Esophagus squamous epithelium (tissue), 5 donors: ENCODE results near the gene MOSMO. TPM values are rescaled to one million over a fixed set of nuclear protein-coding genes. Genes with fewer than 3 reads are reported as not detected.
"Not testable (repeated sequence)": the region's sequence is repeated elsewhere in the genome, so short reads cannot be mapped to it uniquely, and the experiment has no call there.

Experiments used
- DNase-seq: peaks from one replicate; lab custom pipeline; 2025; lab: John Stamatoyannopoulos, UW
- H3K27ac ChIP-seq, 4 donors: fragments of 200-600 bp; sonication (generic); one replicate each; pipeline ENCODE4 v1.5.1; 2016 to 2019; ENCODE audit warnings: mild to moderate bottlenecking in 1 of 4
- H3K27me3 ChIP-seq, 4 donors: fragments of 200-600 bp; sonication (generic); 1 replicate in 3 of 4; 2 replicates in 1 of 4; pipeline versions ENCODE4 v1.5.1 to v1.6.0; 2017 to 2021; ENCODE audit warnings: antibody characterized with exemption in 1 of 4
- H3K36me3 ChIP-seq, 3 donors: fragments of 200-600 bp; sonication (generic); one replicate each; pipeline ENCODE4 v1.5.1; 2016 to 2019
- H3K4me1 ChIP-seq, 3 donors: fragments of 200-600 bp; sonication (generic); one replicate each; pipeline ENCODE4 v1.5.1; 2017 to 2019
- H3K4me3 ChIP-seq, 4 donors: fragments of 200-600 bp; sonication (generic); 1 replicate in 3 of 4; 2 replicates in 1 of 4; pipeline ENCODE4 v1.5.1; 2016 to 2019; ENCODE audit warnings: mild to moderate bottlenecking in 2 of 4, moderate library complexity in 1 of 4
- H3K9me3 ChIP-seq, 3 donors: fragments of 200-600 bp; sonication (generic); one replicate each; pipeline ENCODE4 v1.5.1; 2016 to 2019
- POLR2A ChIP-seq, 4 donors: fragments of 450-650 bp; IDR thresholded peaks; one replicate each; pipeline ENCODE4 v1.6.1; 2017; ENCODE audit warnings: antibody characterized with exemption in 4 of 4, mild to moderate bottlenecking in 4 of 4, moderate library complexity in 3 of 4
- WGBS, 2 donors: methylation state at CpG; one replicate each; pipeline ENCODE4 v1.1.5; 2018; 5-methylcytosine and 5-hydroxymethylcytosine counted together
- intact Hi-C: fragments of 100-400 bp; cut with DNase I; formaldehyde crosslinking; loops from one replicate; pipeline ENCODE4 v1.15.0; 2022
- total RNA-seq, 4 donors: library from RNA; depleted of rRNA; stranded (reverse); fragments of >200 nt; gene quantifications; one replicate each; pipeline ENCODE4 v1.1.0, GENCODE V29; 2016
- TF ChIP-seq, protein P1 (sequence below), 6 experiments: fragments of 450-650 bp in 4 of 6; fragments of 200-600 bp in 2 of 6; sonication (generic) in 2 of 6; IDR thresholded peaks; one replicate each; pipeline ENCODE4 v1.5.1; 2016 to 2019; ENCODE audit warnings: antibody characterized with exemption in 6 of 6, mild to moderate bottlenecking in 4 of 6, moderate library complexity in 4 of 6
- donor health status: DM: yes; HTN: yes; CAD: no.

MOSMO gene
- total RNA-seq, 4 donors from 2014 or later: 4.5 to 18.9 (median 12.5) TPM

DNA sequence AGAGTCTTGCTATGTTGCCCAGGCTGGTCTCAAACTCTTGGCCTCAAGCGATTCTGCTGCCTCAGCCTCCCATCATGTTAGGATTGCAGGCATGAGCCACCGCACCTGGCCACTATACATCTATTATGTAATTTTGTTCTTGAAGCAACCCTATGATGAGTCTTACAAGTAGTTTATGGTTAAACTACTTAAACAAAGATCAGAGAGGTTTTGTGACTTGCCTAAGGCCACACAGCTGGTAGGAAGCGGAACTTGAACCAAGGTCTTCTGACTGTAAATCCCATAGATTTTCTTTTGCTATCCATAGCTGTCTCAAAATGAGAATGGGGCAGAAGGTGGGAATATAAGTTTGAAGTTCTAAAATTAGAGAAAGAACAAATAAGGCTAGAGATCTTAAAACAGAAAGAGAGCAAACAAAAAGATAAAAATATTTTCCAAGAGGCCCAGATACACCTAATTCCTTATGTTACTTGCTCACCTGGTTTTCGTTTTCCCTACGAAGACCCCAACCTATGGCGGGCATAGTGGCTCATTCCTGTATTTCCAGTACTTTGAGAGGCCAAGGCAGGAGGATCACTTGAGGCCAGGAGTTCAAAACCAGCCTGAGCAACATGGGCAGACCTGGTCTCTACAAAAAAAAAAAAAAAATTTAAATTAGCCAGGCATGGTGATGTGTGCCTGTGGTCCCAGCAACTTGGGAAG is 116.8 kb downstream of the MOSMO start:
- intact Hi-C loops: no loop called here
- H3K27me3 ChIP-seq: peaks cover 0 to 6% (median 0%) of the 10 kb centered on the region in 4 donors
- no peaks in the 10 kb centered on the region for H3K4me1 ChIP-seq
- DNase-seq: no peak
- H3K4me3 ChIP-seq: no peak overlapping the region
- no peaks in the 10 kb centered on the region for H3K9me3 ChIP-seq
- no peaks in the 10 kb centered on the region for H3K36me3 ChIP-seq
- TF ChIP-seq, protein P1, sequence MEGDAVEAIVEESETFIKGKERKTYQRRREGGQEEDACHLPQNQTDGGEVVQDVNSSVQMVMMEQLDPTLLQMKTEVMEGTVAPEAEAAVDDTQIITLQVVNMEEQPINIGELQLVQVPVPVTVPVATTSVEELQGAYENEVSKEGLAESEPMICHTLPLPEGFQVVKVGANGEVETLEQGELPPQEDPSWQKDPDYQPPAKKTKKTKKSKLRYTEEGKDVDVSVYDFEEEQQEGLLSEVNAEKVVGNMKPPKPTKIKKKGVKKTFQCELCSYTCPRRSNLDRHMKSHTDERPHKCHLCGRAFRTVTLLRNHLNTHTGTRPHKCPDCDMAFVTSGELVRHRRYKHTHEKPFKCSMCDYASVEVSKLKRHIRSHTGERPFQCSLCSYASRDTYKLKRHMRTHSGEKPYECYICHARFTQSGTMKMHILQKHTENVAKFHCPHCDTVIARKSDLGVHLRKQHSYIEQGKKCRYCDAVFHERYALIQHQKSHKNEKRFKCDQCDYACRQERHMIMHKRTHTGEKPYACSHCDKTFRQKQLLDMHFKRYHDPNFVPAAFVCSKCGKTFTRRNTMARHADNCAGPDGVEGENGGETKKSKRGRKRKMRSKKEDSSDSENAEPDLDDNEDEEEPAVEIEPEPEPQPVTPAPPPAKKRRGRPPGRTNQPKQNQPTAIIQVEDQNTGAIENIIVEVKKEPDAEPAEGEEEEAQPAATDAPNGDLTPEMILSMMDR (IDR thresholded peaks at IDR 0.05): no peak
- TF ChIP-seq POLR2A (IDR thresholded peaks at IDR 0.05): no peak
- WGBS, 2 donors: 90 to 93% methylated on average over 6 of the region's 6 CpGs
- no peak overlapping the region for H3K27ac ChIP-seq

DNA sequence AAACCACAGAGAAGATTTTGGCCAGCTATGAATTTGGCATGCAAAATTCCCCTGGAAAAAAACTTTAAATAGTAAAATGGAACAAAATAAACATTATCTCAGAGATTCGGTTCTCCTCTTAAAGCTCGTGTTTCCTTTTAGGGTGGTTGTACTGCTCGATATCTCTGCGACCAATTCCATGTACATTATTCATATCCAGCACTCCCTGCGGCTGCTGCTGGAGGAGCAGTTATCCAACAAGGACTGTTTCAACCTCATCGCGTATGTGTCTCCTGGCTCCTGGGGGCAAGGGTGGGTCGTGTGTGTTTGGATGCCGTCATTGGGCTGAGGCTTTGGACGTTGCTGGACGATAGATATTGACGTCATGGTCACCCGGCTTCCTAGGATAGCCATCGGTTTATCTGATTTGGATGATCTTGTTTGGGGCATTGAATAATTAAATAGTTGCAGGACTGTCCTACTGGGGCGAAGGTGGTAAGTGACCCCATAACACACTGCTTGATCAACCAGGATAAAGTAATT is 118.2 kb downstream of the MOSMO start:
- no peaks in the 10 kb centered on the region for H3K36me3 ChIP-seq
- no peak for TF ChIP-seq POLR2A (IDR thresholded peaks at IDR 0.05)
- TF ChIP-seq, protein P1 (IDR thresholded peaks at IDR 0.05): no peak
- no peaks in the 10 kb centered on the region for H3K4me1 ChIP-seq
- no peak overlapping the region for H3K27ac ChIP-seq
- peaks cover 0 to 6% (median 0%) of the 10 kb centered on the region in 4 donors for H3K27me3 ChIP-seq
- H3K9me3 ChIP-seq: no peaks in the 10 kb centered on the region
- intact Hi-C loops: no loop called here
- 76 to 79% methylated on average over 15 of the region's 15 CpGs for WGBS, 2 donors
- no peak for DNase-seq
- H3K4me3 ChIP-seq: no peak overlapping the region

DNA sequence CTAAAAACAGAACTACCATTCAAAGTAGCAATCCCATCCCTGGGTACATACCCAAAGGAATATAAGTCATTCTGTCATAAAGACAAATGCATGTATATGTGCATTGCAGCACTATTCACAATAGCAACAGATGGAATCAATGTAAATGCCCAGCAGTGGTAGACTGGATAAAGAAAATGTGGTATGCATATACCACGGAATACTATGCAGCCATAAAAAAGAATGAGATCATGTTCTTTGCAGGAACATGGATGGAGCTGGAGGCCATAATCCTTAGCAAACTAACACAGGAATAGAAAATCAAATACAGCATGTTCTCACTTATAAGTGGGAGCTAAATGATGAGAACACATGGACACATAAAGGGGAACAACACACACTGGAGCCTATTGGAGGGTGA is 120.6 kb downstream of the MOSMO start:
- intact Hi-C loops, H3K27me3 ChIP-seq, DNase-seq, H3K27ac ChIP-seq, H3K9me3 ChIP-seq, H3K36me3 ChIP-seq, H3K4me1 ChIP-seq, H3K4me3 ChIP-seq: not testable (repeated sequence)
- WGBS, 2 donors: 84 to 94% methylated on average over 1 of the region's 1 CpG

DNA sequence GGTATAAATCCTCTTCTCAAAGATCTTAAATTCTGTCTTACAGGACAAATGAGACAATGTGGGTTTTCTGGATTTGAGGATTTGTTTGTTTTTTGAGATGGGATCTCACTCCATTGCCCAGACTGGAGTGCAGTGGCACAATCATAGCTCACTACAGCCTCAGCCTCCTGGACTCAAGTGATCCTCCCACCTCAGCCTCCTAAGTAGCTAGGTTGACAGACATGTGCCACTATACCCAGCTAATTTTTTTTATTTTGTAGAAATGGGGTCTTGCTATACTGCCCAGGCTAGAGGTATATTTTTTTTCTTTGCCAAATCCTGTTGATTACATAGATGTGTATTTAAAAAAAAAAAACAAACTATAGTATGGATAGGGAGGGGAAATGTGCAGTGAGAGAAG is 122.6 kb downstream of the MOSMO start:
- no peaks in the 10 kb centered on the region for H3K4me1 ChIP-seq
- no peak overlapping the region for H3K4me3 ChIP-seq
- no peak overlapping the region for H3K27ac ChIP-seq
- DNase-seq: no peak
- H3K27me3 ChIP-seq: peaks cover 0 to 6% (median 0%) of the 10 kb centered on the region in 4 donors
- TF ChIP-seq, protein P1 (IDR thresholded peaks at IDR 0.05): no peak
- no peak for TF ChIP-seq POLR2A (IDR thresholded peaks at IDR 0.05)
- no peaks in the 10 kb centered on the region for H3K36me3 ChIP-seq
- intact Hi-C loops: no loop called here
- H3K9me3 ChIP-seq: no peaks in the 10 kb centered on the region

DNA sequence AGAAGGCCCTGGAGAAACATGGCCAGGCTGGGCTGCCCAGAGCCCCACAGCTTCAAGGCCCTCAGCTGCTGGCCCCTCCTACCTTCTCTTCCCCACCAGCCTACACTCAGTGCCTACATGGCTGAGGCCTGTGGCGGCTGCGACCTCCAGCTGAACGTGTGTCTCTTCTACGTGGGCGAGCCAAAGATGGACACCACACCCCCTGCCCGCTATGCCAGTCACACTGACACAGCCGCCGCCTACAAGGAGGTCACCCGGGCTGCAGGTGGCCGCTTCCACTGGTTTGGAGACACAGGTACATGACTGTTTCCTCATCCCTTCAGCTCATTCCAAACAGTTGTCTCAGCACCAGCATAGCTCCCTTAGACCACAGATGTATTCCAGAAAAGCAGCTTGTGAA is 124.9 kb downstream of the MOSMO start:
- no peak for TF ChIP-seq POLR2A (IDR thresholded peaks at IDR 0.05)
- TF ChIP-seq, protein P1 (IDR thresholded peaks at IDR 0.05): no peak
- Histone ChIP-seq H3K9me3 (no peaks in the 10 kb centered on the region), H3K27ac (no peak overlapping the region), H3K27me3 (peaks cover 0 to 13% (median 0%) of the 10 kb centered on the region in 4 donors), H3K4me1 (no peaks in the 10 kb centered on the region), H3K36me3 (no peaks in the 10 kb centered on the region), H3K4me3 (no peak overlapping the region)
- 89 to 94% methylated on average over 10 of the region's 10 CpGs for WGBS, 2 donors
- DNase-seq: no peak
- intact Hi-C loops: no loop called here

Other genes starting within 250 kb of the MOSMO start
- 10 to 100 TPM in 3 of 4 donors, 1 to 10 TPM in 1; 8.7 to 76.9 (median 27.9) TPM for gene NPIPB4, start 150.4 kb upstream of the MOSMO start, total RNA-seq
- gene UQCRC2, start 54.8 kb upstream of the MOSMO start, total RNA-seq: 100 to 1,000 TPM; 107 to 207 (median 181) TPM
- gene PDZD9, start 7.0 kb upstream of the MOSMO start, total RNA-seq: not detected
- not detected for gene VWA3A, start 84.4 kb downstream of the MOSMO start, total RNA-seq
- not detected for gene SDR42E2, start 154.4 kb downstream of the MOSMO start, total RNA-seq
- gene EEF2K, start 198.2 kb downstream of the MOSMO start, total RNA-seq: 10 to 100 TPM; 10.6 to 26.9 (median 16.2) TPM